Fibroblast of villous mesenchyme (primary cell): ENCODE results near the gene DNM3. TPM values are rescaled to one million over a fixed set of nuclear protein-coding genes. Genes with fewer than 3 reads are reported as not detected.

Source experiments
- DNase-seq: peaks from one replicate; pipeline ENCODE4 v3.0.0-alpha.2; 2010; ENCODE audit warnings: low read depth
- H3K4me3 ChIP-seq: 2 replicates; pipeline ENCODE4 v1.5.1; 2011; ENCODE audit warnings: low read depth, mild to moderate bottlenecking, low read length
- CTCF ChIP-seq: IDR thresholded peaks from 2 replicates; pipeline ENCODE4 v1.5.1; 2012; ENCODE audit warnings: low read depth, mild to moderate bottlenecking, low read length; ENCODE audit not compliant: insufficient read depth
- total RNA-seq: library from RNA; depleted of rRNA; stranded (reverse); fragments of >200 nt; gene quantifications from 2 replicates; pipeline ENCODE4 v1.2.3, GENCODE V29; 2012

DNM3 gene
- total RNA-seq, 1 donor, result 2.2 TPM

- no peak for DNase-seq
- no peak for TF ChIP-seq CTCF
- no peak overlapping the region for H3K4me3 ChIP-seq
Observed at GRCh38 chr1:171935664-171936063, 94.4 kb downstream of the DNM3 start.

- no peak overlapping the region for H3K4me3 ChIP-seq
- TF ChIP-seq CTCF, result no peak
- no peak for DNase-seq
Observed at GRCh38 chr1:171937938-171938337, 96.6 kb downstream of the DNM3 start.

GRCh38 chr1:171939740-171940139 is 98.4 kb downstream of the DNM3 start:
- no peak for TF ChIP-seq CTCF
- no peak for DNase-seq
- H3K4me3 ChIP-seq, result no peak overlapping the region

GRCh38 chr1:171940368-171940767 is 99.1 kb downstream of the DNM3 start:
- no peak overlapping the region for H3K4me3 ChIP-seq
- DNase-seq, result peak; percentile 69
- TF ChIP-seq CTCF, result no peak

GRCh38 chr1:171941920-171942319 is 100.6 kb downstream of the DNM3 start:
- H3K4me3 ChIP-seq, result no peak overlapping the region
- no peak for TF ChIP-seq CTCF
- no peak for DNase-seq

GRCh38 chr1:171943973-171944561 is 102.8 kb downstream of the DNM3 start:
- no peak overlapping the region for H3K4me3 ChIP-seq
- TF ChIP-seq CTCF, result no peak
- no peak for DNase-seq

GRCh38 chr1:171948511-171948910 is 107.2 kb downstream of the DNM3 start:
- H3K4me3 ChIP-seq, result no peak overlapping the region
- DNase-seq, result peak; percentile 59
- no peak for TF ChIP-seq CTCF
